ENCODE measurements around the gene TRIM7. TPM values are rescaled to one million over a fixed set of nuclear protein-coding genes. Genes with fewer than 3 reads are reported as not detected.
A peak's percentile ranks its signal among the peaks of the same experiment; 100 is the strongest.

The TRIM7 gene
- total and polyA plus RNA-seq, 9 of the 15 experiments (the other 6 are each of a cell fraction or from before 2014, with no cell fraction given) = 2.6 to 14.9 (median 8.9) TPM

DNA sequence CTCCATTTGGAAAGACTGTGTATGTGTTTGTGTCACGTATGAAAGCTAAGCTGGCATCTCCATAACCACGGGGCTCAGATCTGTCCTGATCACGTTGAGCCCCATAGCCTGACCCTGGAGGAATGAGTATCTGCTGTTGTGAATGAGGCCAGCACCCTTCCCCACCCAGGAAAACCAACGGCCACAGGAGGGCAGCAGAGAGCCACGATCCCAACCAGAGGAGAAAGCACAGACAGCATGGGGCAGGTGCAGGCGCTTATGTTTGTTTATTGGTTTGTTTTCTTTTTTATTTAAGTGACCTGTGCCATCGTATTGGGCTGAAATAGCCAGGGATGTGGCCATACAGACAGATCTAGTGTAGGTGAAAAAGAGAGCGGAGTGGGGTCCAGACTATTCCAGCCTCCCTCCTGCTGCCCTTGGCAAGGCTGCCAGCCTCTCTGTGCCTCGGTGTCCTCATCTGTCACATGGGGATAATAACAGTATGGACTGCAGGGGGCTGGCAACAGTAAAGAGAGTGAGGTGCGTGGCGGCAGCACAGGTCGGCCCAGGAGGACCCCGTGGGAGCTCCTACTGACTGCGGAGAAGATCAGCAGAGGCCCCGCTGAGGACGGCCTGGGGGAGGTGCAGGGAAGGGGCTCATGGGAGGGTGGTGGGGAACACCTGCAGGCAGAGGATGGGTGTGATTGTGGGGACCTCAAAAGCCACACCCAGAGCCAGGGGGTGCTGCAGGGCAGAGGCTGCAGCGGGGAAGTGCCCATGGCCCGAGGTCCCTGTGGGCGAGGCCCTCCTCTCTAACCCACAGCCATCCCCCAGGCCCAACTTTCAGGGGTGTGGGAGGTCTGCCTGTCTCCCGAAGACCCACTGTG, 45.5 kb downstream of the TRIM7 start (continued):
- TF ChIP-seq, protein P1, sequence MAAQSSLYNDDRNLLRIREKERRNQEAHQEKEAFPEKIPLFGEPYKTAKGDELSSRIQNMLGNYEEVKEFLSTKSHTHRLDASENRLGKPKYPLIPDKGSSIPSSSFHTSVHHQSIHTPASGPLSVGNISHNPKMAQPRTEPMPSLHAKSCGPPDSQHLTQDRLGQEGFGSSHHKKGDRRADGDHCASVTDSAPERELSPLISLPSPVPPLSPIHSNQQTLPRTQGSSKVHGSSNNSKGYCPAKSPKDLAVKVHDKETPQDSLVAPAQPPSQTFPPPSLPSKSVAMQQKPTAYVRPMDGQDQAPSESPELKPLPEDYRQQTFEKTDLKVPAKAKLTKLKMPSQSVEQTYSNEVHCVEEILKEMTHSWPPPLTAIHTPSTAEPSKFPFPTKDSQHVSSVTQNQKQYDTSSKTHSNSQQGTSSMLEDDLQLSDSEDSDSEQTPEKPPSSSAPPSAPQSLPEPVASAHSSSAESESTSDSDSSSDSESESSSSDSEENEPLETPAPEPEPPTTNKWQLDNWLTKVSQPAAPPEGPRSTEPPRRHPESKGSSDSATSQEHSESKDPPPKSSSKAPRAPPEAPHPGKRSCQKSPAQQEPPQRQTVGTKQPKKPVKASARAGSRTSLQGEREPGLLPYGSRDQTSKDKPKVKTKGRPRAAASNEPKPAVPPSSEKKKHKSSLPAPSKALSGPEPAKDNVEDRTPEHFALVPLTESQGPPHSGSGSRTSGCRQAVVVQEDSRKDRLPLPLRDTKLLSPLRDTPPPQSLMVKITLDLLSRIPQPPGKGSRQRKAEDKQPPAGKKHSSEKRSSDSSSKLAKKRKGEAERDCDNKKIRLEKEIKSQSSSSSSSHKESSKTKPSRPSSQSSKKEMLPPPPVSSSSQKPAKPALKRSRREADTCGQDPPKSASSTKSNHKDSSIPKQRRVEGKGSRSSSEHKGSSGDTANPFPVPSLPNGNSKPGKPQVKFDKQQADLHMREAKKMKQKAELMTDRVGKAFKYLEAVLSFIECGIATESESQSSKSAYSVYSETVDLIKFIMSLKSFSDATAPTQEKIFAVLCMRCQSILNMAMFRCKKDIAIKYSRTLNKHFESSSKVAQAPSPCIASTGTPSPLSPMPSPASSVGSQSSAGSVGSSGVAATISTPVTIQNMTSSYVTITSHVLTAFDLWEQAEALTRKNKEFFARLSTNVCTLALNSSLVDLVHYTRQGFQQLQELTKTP (IDR thresholded peaks at IDR 0.05; ENCODE audit: low read depth in 1 of 2, partially characterized antibody in 2 of 2) = no peak
- TF ChIP-seq, protein P2, sequence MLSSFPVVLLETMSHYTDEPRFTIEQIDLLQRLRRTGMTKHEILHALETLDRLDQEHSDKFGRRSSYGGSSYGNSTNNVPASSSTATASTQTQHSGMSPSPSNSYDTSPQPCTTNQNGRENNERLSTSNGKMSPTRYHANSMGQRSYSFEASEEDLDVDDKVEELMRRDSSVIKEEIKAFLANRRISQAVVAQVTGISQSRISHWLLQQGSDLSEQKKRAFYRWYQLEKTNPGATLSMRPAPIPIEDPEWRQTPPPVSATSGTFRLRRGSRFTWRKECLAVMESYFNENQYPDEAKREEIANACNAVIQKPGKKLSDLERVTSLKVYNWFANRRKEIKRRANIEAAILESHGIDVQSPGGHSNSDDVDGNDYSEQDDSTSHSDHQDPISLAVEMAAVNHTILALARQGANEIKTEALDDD (IDR thresholded peaks at IDR 0.05) = no peak
- TF ChIP-seq ETS2 (tag; IDR thresholded peaks at IDR 0.05; ENCODE audit: borderline replicate concordance, poor library complexity, severe bottlenecking) (no peak), KDM1A (IDR thresholded peaks at IDR 0.05) (peak in 1 of 2 experiments; percentile 9; a peak in 1 of 4 replicates), CEBPB (tag; IDR thresholded peaks at IDR 0.05) (no peak), BACH1 (tag; IDR thresholded peaks at IDR 0.05) (no peak), EHMT2 (IDR thresholded peaks at IDR 0.05) (no peak), TAL1 (IDR thresholded peaks at IDR 0.05) (no peak), CBFA2T3 (IDR thresholded peaks at IDR 0.05) (no peak)
- TF ChIP-seq, protein P3, sequence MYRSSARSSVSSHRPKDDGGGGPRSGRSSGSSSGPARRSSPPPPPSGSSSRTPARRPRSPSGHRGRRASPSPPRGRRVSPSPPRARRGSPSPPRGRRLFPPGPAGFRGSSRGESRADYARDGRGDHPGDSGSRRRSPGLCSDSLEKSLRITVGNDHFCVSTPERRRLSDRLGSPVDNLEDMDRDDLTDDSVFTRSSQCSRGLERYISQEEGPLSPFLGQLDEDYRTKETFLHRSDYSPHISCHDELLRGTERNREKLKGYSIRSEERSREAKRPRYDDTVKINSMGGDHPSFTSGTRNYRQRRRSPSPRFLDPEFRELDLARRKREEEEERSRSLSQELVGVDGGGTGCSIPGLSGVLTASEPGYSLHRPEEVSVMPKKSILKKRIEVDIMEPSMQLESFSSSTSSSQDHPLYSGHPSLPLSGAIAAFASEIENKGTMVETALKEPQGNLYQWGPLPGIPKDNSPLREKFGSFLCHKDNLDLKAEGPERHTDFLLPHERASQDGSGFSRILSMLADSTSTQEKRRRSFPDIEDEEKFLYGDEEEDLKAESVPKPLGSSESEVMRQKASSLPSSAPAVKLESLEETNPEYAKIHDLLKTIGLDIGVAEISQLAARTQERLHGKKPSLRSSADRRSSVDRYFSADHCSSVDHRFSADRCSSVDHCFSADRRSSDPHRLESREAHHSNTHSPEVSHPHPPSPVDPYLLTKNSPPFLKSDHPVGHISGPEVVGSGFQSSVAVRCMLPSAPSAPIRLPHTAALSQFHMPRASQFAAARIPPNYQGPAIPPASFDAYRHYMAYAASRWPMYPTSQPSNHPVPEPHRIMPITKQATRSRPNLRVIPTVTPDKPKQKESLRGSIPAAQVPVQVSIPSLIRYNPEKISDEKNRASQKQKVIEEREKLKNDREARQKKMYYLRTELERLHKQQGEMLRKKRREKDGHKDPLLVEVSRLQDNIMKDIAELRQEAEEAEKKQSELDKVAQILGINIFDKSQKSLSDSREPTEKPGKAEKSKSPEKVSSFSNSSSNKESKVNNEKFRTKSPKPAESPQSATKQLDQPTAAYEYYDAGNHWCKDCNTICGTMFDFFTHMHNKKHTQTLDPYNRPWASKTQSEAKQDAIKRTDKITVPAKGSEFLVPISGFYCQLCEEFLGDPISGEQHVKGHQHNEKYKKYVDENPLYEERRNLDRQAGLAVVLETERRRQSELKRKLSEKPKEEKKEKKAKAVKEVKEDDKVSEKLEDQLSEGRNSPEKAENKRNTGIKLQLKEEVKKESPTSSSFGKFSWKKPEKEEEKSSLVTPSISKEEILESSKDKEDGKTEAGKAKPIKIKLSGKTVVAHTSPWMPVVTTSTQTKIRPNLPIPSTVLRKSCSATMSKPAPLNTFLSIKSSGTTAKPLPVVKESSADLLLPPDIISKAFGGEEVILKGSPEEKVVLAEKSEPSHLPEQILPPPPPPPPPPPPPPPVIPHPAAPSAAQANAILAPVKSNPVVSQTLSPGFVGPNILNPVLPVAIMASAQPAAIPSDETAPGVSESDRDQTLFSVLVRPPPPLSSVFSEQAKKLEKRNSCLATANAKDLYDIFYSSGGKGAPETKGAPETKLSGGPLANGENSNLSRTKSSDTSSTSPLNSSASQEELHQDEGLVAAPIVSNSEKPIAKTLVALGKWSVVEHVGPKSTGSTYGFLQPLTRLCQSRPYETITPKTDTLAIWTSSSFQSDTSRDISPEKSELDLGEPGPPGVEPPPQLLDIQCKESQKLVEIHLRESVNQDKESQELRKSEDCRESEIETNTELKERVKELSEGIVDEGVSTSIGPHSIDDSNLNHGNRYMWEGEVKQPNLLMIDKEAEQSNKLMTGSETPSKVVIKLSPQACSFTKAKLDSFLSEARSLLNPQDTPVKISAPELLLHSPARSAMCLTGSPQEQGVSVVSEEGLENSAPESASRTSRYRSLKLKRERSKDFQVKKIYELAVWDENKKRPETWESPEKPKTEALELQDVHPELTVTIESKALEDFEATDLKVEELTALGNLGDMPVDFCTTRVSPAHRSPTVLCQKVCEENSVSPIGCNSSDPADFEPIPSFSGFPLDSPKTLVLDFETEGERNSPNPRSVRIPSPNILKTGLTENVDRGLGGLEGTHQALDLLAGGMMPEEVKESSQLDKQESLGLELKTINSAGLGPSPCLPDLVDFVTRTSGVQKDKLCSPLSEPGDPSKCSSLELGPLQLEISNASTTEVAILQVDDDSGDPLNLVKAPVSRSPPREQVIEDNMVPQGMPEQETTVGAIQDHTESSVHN (IDR thresholded peaks at IDR 0.05; ENCODE audit: borderline replicate concordance in 1 of 2, low read depth in 1 of 2) = no peak
